WERI-Rb-1 (cell line): Measurements from ENCODE around the gene CACNA2D1.

Experiments used
- DNase-seq: peaks from one replicate; pipeline ENCODE4 v3.0.0-alpha.2; 2020
- H3K27ac ChIP-seq: fragments of 250-450 bp; sonication (Bioruptor Pico); 2 replicates; pipeline ENCODE4 v1.5.1; 2020; ENCODE audit warnings: mild to moderate bottlenecking, moderate library complexity
- H3K27me3 ChIP-seq: fragments of 250-450 bp; sonication (Bioruptor Pico); 2 replicates; pipeline ENCODE4 v1.5.1; 2021; ENCODE audit warnings: mild to moderate bottlenecking, low read depth, moderate library complexity; ENCODE audit not compliant: insufficient read depth, severe bottlenecking
- H3K36me3 ChIP-seq: fragments of 250-450 bp; sonication (Bioruptor Pico); 2 replicates; pipeline ENCODE4 v1.5.1; 2020; ENCODE audit warnings: mild to moderate bottlenecking, moderate library complexity
- H3K4me3 ChIP-seq: 2 replicates; pipeline ENCODE4 v1.5.1; 2011; ENCODE audit warnings: low read depth, mild to moderate bottlenecking, control low read depth, low read length
- H3K9me3 ChIP-seq: fragments of 250-450 bp; sonication (Bioruptor Pico); 2 replicates; pipeline ENCODE4 v1.5.1; 2021; ENCODE audit warnings: mild to moderate bottlenecking, moderate library complexity; ENCODE audit not compliant: severe bottlenecking
- TF ChIP-seq, protein P1 (sequence below): IDR thresholded peaks from 2 replicates; pipeline ENCODE4 v1.5.1; 2011; ENCODE audit warnings: low read depth, mild to moderate bottlenecking, control low read depth, inconsistent platforms, low read length

Gene CACNA2D1

DNA sequence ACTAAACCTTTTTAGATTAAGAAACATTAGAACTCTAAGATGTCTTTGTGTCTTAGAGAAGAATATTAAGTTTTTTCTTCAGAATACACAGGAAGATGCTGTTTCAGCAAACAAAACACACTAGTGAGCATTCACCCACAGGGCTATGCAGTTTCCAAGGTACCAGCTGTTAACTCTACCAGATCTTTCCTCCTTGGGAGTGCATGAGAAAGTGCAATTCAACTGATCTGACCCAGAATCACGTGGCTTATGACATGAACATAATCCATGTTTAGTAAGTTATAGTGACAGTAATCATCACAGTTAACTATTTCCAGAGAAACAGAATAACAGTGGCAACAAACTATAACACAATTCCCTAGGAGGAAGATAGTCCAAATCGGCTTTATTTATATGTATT, 270.7 kb downstream of the CACNA2D1 start:
- H3K27me3 ChIP-seq, result no peaks in the 10 kb centered on the region
- H3K27ac ChIP-seq, result no peak overlapping the region
- DNase-seq, result no peak
- no peaks in the 10 kb centered on the region for H3K9me3 ChIP-seq
- no peak overlapping the region for H3K4me3 ChIP-seq
- H3K36me3 ChIP-seq, result no peaks in the 10 kb centered on the region
- TF ChIP-seq, protein P1, sequence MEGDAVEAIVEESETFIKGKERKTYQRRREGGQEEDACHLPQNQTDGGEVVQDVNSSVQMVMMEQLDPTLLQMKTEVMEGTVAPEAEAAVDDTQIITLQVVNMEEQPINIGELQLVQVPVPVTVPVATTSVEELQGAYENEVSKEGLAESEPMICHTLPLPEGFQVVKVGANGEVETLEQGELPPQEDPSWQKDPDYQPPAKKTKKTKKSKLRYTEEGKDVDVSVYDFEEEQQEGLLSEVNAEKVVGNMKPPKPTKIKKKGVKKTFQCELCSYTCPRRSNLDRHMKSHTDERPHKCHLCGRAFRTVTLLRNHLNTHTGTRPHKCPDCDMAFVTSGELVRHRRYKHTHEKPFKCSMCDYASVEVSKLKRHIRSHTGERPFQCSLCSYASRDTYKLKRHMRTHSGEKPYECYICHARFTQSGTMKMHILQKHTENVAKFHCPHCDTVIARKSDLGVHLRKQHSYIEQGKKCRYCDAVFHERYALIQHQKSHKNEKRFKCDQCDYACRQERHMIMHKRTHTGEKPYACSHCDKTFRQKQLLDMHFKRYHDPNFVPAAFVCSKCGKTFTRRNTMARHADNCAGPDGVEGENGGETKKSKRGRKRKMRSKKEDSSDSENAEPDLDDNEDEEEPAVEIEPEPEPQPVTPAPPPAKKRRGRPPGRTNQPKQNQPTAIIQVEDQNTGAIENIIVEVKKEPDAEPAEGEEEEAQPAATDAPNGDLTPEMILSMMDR, result no peak

DNA sequence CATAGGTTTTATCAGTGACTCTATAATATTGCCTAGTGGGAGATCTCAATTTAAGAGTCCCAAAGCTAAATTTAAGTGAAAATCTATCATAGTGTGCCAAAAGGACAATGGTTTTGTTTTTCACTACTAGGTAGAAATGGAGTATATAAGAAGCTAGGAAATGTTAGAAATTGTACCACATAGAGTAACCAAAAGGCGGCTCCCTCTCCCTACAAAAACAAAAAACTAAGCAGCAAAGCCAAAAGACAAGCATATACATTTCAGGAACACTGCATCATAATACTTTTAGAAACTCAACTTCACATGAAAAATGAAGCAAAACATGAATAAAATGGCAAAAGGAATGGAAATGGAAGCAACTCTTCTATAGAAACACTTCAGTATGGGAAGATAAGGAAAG, 271.6 kb downstream of the CACNA2D1 start:
- no peak for DNase-seq
- H3K9me3 ChIP-seq, result no peaks in the 10 kb centered on the region
- TF ChIP-seq, protein P1, result no peak
- H3K36me3 ChIP-seq, result no peaks in the 10 kb centered on the region
- H3K27ac ChIP-seq, result no peak overlapping the region
- H3K4me3 ChIP-seq, result no peak overlapping the region
- H3K27me3 ChIP-seq, result no peaks in the 10 kb centered on the region

DNA sequence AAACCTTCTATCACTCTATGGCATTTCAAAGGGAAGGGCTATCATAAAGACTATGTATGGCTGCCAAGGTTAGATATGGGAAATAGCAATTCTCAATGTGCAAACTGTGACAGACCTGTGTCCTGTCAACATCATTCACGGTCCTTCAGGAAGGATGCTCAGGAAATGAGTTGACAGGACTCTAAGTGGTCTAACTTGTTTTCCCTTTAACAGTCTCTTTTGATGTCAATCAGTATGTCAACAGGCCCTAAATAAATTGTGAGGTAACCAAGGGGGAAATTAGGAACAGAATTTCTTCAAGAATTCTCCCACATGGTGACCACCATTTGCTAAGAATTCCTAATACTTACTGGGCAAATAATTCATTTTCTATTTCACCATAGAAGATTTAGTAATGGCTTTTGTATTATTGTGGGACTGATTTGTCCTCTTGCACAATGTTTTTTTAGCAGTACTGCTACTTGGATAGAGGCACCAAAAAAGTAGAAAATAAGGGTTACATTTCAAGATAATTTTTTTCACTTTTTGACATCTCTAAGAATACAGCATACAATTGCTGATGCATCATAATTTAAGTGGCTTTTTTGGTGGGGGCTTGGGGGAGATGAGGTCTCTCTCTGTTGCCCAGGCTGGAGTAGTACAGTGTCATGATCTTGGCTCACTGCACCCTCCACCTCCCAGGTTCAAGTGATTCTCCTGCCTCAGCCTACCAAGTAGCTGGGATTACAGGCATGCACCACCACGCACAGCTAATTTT, 275.8 kb downstream of the CACNA2D1 start:
- DNase-seq, result no peak
- Histone ChIP-seq H3K4me3 (no peak overlapping the region), H3K9me3 (no peaks in the 10 kb centered on the region), H3K27ac (no peak overlapping the region), H3K27me3 (no peaks in the 10 kb centered on the region), H3K36me3 (no peaks in the 10 kb centered on the region)
- TF ChIP-seq, protein P1, result no peak

DNA sequence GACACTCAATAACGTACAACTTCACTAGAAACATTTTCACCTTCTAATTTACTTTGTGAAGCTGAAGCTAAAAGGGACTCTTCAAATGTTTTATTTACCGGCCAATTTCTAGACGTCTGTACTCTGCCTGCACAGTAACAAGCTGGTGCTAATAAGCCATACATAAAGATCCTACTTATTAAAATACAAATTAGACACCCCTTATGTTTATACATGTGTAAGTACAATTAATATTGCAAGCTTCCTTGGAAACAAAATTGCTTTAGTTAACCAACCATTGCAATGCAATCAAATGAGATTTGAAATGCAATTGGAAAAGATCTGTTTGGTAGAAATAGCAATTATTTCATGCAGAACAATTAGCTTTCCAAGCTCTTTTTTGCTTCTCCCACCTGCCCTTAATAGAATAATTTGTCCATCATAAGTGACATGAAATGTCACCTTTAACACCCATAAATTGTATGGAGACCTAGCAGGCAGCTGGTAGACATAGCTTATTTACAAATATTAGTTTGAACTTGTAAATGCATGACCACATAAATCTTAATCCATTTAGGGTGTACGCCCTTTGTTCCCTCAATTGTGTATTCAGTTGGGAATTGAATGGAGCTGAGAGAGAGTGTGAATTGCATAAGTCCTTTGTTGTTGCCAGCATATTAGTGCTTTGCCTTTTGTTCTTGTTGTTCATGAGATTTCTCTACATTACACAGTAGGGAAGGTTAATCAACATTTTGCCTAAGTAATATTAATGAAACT, 277.1 kb downstream of the CACNA2D1 start:
- no peak for DNase-seq
- Histone ChIP-seq H3K9me3 (no peaks in the 10 kb centered on the region), H3K27ac (no peak overlapping the region), H3K36me3 (no peaks in the 10 kb centered on the region), H3K27me3 (no peaks in the 10 kb centered on the region), H3K4me3 (no peak overlapping the region)
- TF ChIP-seq, protein P1, result no peak

DNA sequence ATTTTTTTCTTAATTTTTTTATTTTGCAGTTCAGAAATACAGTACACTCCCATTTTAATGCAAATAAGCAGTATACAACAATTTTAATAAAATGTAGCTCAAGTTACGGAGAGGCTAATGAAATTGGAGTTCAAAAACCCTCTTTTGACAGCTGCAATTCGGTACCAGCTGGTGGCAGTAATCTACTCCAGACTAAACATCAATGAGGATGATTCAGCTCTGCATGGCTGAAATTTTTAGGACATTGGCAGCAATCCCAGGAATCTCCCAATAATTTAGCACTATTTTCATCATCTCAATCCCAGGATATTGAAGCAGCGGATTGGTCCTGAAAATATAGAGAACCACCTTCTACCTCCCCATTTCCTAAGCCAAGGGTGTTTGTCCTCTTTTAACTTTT, 278.8 kb downstream of the CACNA2D1 start:
- no peak for DNase-seq
- Histone ChIP-seq H3K27ac (no peak overlapping the region), H3K27me3 (no peaks in the 10 kb centered on the region), H3K9me3 (no peaks in the 10 kb centered on the region), H3K36me3 (no peaks in the 10 kb centered on the region), H3K4me3 (no peak overlapping the region)
- TF ChIP-seq, protein P1, result peak; percentile 17; the same call in 1 of the 2 replicates
